ENCODE data around the gene FEM1C. TPM values are rescaled to one million over a fixed set of nuclear protein-coding genes. Genes with fewer than 3 reads are reported as not detected.

Gene FEM1C
- total and polyA plus RNA-seq, 9 of the 15 experiments (the other 6 are each of a cell fraction or from before 2014, with no cell fraction given): 1.4 to 9.3 (median 4.3) TPM

DNA sequence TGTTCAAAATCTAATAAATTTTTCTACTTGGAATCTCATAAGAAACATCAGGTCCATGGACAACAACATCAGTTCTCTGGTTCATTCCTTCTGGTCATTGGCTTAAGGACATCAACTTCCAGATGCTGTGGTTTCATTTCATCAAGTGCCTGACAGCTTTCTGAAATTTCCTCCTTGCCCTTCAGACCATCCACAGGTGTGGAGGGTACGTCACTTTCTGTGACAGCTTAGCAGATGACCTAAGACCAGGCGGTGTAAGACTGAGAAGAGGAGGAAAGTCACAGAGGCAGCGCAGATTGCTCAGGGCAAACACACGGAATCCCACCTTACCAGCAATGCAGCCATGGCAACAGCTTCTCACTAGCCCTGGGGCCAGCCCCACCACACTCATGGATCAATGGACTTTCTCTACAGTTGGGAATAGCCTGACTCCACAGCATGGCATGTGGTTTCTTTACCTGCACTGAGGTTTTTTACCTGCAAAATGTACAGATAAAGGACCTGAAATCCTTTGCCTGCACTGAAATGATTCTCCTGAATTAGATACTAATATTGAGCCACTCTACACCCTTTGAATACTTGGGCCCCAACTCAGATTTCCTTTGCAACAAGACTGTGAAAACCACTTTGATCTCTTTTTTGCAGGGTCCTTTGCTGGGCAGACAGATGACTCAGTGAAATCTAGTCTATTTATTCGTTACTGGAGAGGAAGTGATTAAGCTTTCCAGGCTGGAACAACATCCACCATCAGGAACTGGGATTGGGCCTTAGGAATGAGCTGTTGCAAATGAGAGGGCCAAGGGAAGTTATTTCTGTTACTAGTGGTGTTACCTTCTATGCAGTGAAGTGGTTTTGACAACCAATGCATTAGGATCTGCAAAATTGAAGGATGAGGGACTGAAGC, 30.8 kb upstream of the FEM1C start (continued):
- TF ChIP-seq, protein P1, sequence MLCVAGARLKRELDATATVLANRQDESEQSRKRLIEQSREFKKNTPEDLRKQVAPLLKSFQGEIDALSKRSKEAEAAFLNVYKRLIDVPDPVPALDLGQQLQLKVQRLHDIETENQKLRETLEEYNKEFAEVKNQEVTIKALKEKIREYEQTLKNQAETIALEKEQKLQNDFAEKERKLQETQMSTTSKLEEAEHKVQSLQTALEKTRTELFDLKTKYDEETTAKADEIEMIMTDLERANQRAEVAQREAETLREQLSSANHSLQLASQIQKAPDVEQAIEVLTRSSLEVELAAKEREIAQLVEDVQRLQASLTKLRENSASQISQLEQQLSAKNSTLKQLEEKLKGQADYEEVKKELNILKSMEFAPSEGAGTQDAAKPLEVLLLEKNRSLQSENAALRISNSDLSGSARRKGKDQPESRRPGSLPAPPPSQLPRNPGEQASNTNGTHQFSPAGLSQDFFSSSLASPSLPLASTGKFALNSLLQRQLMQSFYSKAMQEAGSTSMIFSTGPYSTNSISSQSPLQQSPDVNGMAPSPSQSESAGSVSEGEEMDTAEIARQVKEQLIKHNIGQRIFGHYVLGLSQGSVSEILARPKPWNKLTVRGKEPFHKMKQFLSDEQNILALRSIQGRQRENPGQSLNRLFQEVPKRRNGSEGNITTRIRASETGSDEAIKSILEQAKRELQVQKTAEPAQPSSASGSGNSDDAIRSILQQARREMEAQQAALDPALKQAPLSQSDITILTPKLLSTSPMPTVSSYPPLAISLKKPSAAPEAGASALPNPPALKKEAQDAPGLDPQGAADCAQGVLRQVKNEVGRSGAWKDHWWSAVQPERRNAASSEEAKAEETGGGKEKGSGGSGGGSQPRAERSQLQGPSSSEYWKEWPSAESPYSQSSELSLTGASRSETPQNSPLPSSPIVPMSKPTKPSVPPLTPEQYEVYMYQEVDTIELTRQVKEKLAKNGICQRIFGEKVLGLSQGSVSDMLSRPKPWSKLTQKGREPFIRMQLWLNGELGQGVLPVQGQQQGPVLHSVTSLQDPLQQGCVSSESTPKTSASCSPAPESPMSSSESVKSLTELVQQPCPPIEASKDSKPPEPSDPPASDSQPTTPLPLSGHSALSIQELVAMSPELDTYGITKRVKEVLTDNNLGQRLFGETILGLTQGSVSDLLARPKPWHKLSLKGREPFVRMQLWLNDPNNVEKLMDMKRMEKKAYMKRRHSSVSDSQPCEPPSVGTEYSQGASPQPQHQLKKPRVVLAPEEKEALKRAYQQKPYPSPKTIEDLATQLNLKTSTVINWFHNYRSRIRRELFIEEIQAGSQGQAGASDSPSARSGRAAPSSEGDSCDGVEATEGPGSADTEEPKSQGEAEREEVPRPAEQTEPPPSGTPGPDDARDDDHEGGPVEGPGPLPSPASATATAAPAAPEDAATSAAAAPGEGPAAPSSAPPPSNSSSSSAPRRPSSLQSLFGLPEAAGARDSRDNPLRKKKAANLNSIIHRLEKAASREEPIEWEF (CRISPR knock-in tag; IDR thresholded peaks at IDR 0.05): no peak
- TF ChIP-seq CBX3 (IDR thresholded peaks at IDR 0.05; ENCODE audit: borderline replicate concordance in 1 of 2, low read length in 2 of 2): no peak
- TF ChIP-seq GATAD2B (IDR thresholded peaks at IDR 0.05; ENCODE audit: borderline replicate concordance): no peak
- TF ChIP-seq, protein P2, sequence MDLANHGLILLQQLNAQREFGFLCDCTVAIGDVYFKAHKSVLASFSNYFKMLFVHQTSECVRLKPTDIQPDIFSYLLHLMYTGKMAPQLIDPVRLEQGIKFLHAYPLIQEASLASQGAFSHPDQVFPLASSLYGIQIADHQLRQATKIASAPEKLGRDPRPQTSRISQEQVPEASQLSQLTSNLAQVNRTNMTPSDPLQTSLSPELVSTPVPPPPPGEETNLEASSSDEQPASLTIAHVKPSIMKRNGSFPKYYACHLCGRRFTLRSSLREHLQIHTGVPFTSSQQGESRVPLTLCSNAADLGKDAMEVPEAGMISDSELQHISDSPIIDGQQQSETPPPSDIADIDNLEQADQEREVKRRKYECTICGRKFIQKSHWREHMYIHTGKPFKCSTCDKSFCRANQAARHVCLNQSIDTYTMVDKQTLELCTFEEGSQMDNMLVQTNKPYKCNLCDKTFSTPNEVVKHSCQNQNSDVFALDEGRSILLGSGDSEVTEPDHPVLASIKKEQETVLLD (IDR thresholded peaks at IDR 0.05): no peak
- no peak for TF ChIP-seq ZNF165 (CRISPR knock-in tag; IDR thresholded peaks at IDR 0.05; ENCODE audit: borderline replicate concordance)
